HepG2 (cell line): ENCODE data around the gene SLC25A10. TPM values are rescaled to one million over a fixed set of nuclear protein-coding genes. Genes with fewer than 3 reads are reported as not detected.

Experiments
- CBX1 ChIP-seq: IDR thresholded peaks from one replicate; pipeline ENCODE4 v1.6.1; 2016; ENCODE audit warnings: antibody characterized with exemption, low read depth
- HNF4A ChIP-seq: sonication (generic); formaldehyde crosslinking; IDR thresholded peaks from 2 replicates; pipeline ENCODE4 v1.4.0; 2020; ENCODE audit warnings: missing genetic modification reagents
- PAX8 ChIP-seq: sonication (generic); formaldehyde crosslinking; IDR thresholded peaks from 2 replicates; pipeline ENCODE4 v1.8.0; 2022; ENCODE audit warnings: mild to moderate bottlenecking, missing genetic modification reagents, borderline replicate concordance
- REXO4 ChIP-seq: sonication (generic); formaldehyde crosslinking; IDR thresholded peaks from 2 replicates; pipeline ENCODE4 v1.8.0; 2022; ENCODE audit warnings: missing genetic modification reagents, mild to moderate bottlenecking, borderline replicate concordance
- TMF1 ChIP-seq: sonication (generic); formaldehyde crosslinking; IDR thresholded peaks from 2 replicates; pipeline ENCODE4 v1.8.1; 2022; ENCODE audit warnings: low read depth, missing genetic modification reagents
- ZNF292 ChIP-seq: sonication (generic); formaldehyde crosslinking; IDR thresholded peaks from 2 replicates; pipeline ENCODE4 v1.8.1; 2022; ENCODE audit warnings: mild to moderate bottlenecking, low read depth, missing genetic modification reagents, borderline replicate concordance
- ZNF441 ChIP-seq: sonication (generic); formaldehyde crosslinking; IDR thresholded peaks from 2 replicates; pipeline ENCODE4 v1.7.0; 2021; ENCODE audit warnings: missing genetic modification reagents, borderline replicate concordance
- ZNF644 ChIP-seq: IDR thresholded peaks from 2 replicates; pipeline ENCODE4 v1.6.1; 2016; ENCODE audit warnings: low read depth
- polyA plus RNA-seq, 8 experiments: library from polyadenylated mRNA; depleted of rRNA in 3 of 8; stranded (reverse) in 7 of 8; unstranded in 1 of 8; fragments of >200 nt; fragmentation: Illumina TruSeq in 4 of 8; extraction: Trizol in 4 of 8; gene quantifications; 2 replicates each; pipeline versions ENCODE4 v1.2.1 to v1.2.3, GENCODE V29; 2011 to 2016; ENCODE audit warnings: low read depth in 4 of 8, missing spikeins in 1 of 8, mixed read lengths in 1 of 8; ENCODE audit not compliant: insufficient read depth in 1 of 8
- total RNA-seq, 5 experiments: library from RNA; depleted of rRNA; stranded (reverse); fragments of >200 nt; fragmentation: Illumina TruSeq; extraction: Trizol; gene quantifications; 2 replicates each; pipeline ENCODE4 v1.2.3, GENCODE V29; 2016; ENCODE audit warnings: low read depth in 1 of 5
- TF ChIP-seq, protein P1 (sequence below): IDR thresholded peaks from 2 replicates; pipeline ENCODE4 v1.6.1; 2016; ENCODE audit warnings: low read depth, control low read depth
- TF ChIP-seq, protein P2 (sequence below): sonication (generic); formaldehyde crosslinking; IDR thresholded peaks from 2 replicates; pipeline ENCODE4 v1.5.0; 2020; ENCODE audit warnings: missing genetic modification reagents
- TF ChIP-seq, protein P3 (sequence below): IDR thresholded peaks from 2 replicates; pipeline ENCODE4 v1.6.1; 2012; ENCODE audit warnings: low read length, improper control_type of control experiment
- TF ChIP-seq, protein P4 (sequence below): sonication (generic); formaldehyde crosslinking; IDR thresholded peaks from 2 replicates; pipeline ENCODE4 v1.4.0; 2020; ENCODE audit warnings: missing genetic modification reagents, low read depth, mild to moderate bottlenecking, borderline replicate concordance
- TF ChIP-seq, protein P5 (sequence below): IDR thresholded peaks from 2 replicates; pipeline ENCODE4 v1.6.1; 2016; ENCODE audit warnings: missing genetic modification reagents, missing compliant biosample characterization
- TF ChIP-seq, protein P6 (sequence below): sonication (generic); formaldehyde crosslinking; IDR thresholded peaks from 2 replicates; pipeline ENCODE4 v1.9.0; 2021; ENCODE audit warnings: mild to moderate bottlenecking, missing genetic modification reagents

The SLC25A10 gene
- total and polyA plus RNA-seq, 2 of the 13 experiments (the other 11 are each of a cell fraction or from before 2014, with no cell fraction given), result 46.5 to 140 TPM

DNA sequence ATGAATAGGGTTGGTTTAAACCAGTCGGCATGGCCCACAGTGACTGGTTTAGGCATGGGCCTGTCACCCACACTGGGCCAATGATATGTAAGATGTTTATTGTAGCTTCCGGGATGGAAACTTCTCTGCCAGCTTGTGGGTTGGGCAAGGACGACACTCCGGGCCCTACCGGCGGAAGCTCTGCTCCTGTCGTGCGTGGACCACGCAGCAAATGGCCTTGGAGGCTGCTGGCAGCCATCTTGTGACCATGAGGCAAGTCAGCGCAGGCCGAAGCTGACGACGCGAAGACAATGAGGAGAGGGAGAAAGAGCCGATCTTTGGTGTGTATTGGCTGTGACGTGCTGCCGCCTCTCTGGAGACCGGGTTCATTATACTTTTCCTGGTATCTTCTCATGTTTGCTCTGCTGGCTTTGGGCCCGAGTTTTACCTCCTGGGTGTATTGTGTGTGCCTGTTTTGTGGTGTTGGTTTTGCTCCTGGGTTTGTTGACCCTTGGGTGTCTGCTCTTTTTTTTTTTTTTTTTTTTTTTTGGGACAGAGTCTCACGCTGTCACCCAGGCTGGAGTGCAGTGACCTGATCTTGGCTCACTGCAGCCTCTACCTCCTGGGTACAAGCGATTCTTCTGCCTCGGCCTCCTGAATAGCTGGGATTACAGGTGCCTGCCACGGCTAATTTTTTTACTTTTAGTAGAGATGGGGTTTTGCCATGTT is 15.4 kb downstream of the SLC25A10 start (continued):
- TF ChIP-seq, protein P1, sequence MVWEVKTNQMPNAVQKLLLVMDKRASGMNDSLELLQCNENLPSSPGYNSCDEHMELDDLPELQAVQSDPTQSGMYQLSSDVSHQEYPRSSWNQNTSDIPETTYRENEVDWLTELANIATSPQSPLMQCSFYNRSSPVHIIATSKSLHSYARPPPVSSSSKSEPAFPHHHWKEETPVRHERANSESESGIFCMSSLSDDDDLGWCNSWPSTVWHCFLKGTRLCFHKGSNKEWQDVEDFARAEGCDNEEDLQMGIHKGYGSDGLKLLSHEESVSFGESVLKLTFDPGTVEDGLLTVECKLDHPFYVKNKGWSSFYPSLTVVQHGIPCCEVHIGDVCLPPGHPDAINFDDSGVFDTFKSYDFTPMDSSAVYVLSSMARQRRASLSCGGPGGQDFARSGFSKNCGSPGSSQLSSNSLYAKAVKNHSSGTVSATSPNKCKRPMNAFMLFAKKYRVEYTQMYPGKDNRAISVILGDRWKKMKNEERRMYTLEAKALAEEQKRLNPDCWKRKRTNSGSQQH (CRISPR knock-in tag), result peak; percentile 85; the same call in 1 of the 2 replicates
- peak; percentile 82 for TF ChIP-seq CBX1
- TF ChIP-seq, protein P2, sequence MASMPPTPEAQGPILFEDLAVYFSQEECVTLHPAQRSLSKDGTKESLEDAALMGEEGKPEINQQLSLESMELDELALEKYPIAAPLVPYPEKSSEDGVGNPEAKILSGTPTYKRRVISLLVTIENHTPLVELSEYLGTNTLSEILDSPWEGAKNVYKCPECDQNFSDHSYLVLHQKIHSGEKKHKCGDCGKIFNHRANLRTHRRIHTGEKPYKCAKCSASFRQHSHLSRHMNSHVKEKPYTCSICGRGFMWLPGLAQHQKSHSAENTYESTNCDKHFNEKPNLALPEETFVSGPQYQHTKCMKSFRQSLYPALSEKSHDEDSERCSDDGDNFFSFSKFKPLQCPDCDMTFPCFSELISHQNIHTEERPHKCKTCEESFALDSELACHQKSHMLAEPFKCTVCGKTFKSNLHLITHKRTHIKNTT (CRISPR knock-in tag), result no peak
- TF ChIP-seq, protein P3, sequence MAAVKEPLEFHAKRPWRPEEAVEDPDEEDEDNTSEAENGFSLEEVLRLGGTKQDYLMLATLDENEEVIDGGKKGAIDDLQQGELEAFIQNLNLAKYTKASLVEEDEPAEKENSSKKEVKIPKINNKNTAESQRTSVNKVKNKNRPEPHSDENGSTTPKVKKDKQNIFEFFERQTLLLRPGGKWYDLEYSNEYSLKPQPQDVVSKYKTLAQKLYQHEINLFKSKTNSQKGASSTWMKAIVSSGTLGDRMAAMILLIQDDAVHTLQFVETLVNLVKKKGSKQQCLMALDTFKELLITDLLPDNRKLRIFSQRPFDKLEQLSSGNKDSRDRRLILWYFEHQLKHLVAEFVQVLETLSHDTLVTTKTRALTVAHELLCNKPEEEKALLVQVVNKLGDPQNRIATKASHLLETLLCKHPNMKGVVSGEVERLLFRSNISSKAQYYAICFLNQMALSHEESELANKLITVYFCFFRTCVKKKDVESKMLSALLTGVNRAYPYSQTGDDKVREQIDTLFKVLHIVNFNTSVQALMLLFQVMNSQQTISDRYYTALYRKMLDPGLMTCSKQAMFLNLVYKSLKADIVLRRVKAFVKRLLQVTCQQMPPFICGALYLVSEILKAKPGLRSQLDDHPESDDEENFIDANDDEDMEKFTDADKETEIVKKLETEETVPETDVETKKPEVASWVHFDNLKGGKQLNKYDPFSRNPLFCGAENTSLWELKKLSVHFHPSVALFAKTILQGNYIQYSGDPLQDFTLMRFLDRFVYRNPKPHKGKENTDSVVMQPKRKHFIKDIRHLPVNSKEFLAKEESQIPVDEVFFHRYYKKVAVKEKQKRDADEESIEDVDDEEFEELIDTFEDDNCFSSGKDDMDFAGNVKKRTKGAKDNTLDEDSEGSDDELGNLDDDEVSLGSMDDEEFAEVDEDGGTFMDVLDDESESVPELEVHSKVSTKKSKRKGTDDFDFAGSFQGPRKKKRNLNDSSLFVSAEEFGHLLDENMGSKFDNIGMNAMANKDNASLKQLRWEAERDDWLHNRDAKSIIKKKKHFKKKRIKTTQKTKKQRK, result no peak
- peak; percentile 95 for TF ChIP-seq ZNF441 (CRISPR knock-in tag)
- TF ChIP-seq, protein P4, sequence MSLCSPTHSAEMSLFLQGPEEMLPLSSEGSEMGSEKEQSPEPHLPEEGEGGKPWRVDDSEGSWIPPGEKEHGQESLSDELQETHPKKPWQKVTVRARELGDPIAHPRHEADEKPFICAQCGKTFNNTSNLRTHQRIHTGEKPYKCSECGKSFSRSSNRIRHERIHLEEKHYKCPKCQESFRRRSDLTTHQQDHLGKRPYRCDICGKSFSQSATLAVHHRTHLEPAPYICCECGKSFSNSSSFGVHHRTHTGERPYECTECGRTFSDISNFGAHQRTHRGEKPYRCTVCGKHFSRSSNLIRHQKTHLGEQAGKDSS (CRISPR knock-in tag), result peak; percentile 98; the same call in 1 of the 2 replicates
- peak; percentile 97 for TF ChIP-seq PAX8 (CRISPR knock-in tag)
- TF ChIP-seq HNF4A (CRISPR knock-in tag), result no peak; the same call in 1 of the 2 replicates
- peak; percentile 66; the same call in 1 of the 2 replicates for TF ChIP-seq TMF1
- TF ChIP-seq, protein P5, sequence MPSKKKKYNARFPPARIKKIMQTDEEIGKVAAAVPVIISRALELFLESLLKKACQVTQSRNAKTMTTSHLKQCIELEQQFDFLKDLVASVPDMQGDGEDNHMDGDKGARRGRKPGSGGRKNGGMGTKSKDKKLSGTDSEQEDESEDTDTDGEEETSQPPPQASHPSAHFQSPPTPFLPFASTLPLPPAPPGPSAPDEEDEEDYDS, result peak; percentile 78
- peak; percentile 97 for TF ChIP-seq ZNF644
- TF ChIP-seq, protein P6, sequence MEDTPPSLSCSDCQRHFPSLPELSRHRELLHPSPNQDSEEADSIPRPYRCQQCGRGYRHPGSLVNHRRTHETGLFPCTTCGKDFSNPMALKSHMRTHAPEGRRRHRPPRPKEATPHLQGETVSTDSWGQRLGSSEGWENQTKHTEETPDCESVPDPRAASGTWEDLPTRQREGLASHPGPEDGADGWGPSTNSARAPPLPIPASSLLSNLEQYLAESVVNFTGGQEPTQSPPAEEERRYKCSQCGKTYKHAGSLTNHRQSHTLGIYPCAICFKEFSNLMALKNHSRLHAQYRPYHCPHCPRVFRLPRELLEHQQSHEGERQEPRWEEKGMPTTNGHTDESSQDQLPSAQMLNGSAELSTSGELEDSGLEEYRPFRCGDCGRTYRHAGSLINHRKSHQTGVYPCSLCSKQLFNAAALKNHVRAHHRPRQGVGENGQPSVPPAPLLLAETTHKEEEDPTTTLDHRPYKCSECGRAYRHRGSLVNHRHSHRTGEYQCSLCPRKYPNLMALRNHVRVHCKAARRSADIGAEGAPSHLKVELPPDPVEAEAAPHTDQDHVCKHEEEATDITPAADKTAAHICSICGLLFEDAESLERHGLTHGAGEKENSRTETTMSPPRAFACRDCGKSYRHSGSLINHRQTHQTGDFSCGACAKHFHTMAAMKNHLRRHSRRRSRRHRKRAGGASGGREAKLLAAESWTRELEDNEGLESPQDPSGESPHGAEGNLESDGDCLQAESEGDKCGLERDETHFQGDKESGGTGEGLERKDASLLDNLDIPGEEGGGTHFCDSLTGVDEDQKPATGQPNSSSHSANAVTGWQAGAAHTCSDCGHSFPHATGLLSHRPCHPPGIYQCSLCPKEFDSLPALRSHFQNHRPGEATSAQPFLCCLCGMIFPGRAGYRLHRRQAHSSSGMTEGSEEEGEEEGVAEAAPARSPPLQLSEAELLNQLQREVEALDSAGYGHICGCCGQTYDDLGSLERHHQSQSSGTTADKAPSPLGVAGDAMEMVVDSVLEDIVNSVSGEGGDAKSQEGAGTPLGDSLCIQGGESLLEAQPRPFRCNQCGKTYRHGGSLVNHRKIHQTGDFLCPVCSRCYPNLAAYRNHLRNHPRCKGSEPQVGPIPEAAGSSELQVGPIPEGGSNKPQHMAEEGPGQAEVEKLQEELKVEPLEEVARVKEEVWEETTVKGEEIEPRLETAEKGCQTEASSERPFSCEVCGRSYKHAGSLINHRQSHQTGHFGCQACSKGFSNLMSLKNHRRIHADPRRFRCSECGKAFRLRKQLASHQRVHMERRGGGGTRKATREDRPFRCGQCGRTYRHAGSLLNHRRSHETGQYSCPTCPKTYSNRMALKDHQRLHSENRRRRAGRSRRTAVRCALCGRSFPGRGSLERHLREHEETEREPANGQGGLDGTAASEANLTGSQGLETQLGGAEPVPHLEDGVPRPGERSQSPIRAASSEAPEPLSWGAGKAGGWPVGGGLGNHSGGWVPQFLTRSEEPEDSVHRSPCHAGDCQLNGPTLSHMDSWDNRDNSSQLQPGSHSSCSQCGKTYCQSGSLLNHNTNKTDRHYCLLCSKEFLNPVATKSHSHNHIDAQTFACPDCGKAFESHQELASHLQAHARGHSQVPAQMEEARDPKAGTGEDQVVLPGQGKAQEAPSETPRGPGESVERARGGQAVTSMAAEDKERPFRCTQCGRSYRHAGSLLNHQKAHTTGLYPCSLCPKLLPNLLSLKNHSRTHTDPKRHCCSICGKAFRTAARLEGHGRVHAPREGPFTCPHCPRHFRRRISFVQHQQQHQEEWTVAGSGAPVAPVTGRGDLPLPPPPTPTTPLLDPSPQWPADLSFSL (CRISPR knock-in tag), result peak; percentile 82
- TF ChIP-seq REXO4 (CRISPR knock-in tag), result peak; percentile 98
- peak; percentile 68; the same call in 1 of the 2 replicates for TF ChIP-seq ZNF292
